ENCODE data around the gene STXBP5. TPM values are rescaled to one million over a fixed set of nuclear protein-coding genes. Genes with fewer than 3 reads are reported as not detected.

The STXBP5 gene
- polyA plus RNA-seq, 1 donor (not counting 4 experiments of a cell fraction or from before 2014, with no cell fraction given), result 19.4 TPM

- no peak overlapping the region for H3K27ac ChIP-seq (ENCODE audit: control insufficient read depth, insufficient read depth, low read length)
- no peak overlapping the region for H3K4me3 ChIP-seq (ENCODE audit: control insufficient read depth in 2 of 3, extremely low read depth in 1 of 3, insufficient read depth in 2 of 3, low read depth in 1 of 3, low read length in 3 of 3)
- no peaks in the 10 kb centered on the region for H3K9me3 ChIP-seq (ENCODE audit: control insufficient read depth, low read depth, low read length)
- DNase-seq (ENCODE audit: low read depth, low spot score) (no peak), FAIRE-seq (no peak)
- no peaks in the 10 kb centered on the region for H4K20me1 ChIP-seq (ENCODE audit: control insufficient read depth, extremely low read depth, insufficient read depth, low read length)
- H3K36me3 ChIP-seq (ENCODE audit: control insufficient read depth in 2 of 2, extremely low read depth in 1 of 2, insufficient read depth in 2 of 2, low read length in 2 of 2), result peaks cover 6% of the 10 kb centered on the region in 2 experiments
- dilution Hi-C loops (cut with MboI; ENCODE audit: extremely low pct_ligation_motif_present, low sequenced_read_pairs), result no loop called here
- no peak overlapping the region for H2AFZ ChIP-seq (ENCODE audit: control insufficient read depth, low read length)
- H3K79me2 ChIP-seq (ENCODE audit: control insufficient read depth, insufficient read depth, low read length), result no peaks in the 10 kb centered on the region
- no peaks in the 10 kb centered on the region for H3K27me3 ChIP-seq (ENCODE audit: control insufficient read depth, extremely low read depth, insufficient read depth, low read length)
- no peak overlapping the region for H3K4me2 ChIP-seq (ENCODE audit: control insufficient read depth, extremely low read depth, insufficient read depth, low read depth, low read length)
- no peaks in the 10 kb centered on the region for H3K9me1 ChIP-seq (ENCODE audit: control insufficient read depth, extremely low read depth, insufficient read depth, low read length)
- no peak for TF ChIP-seq EZH2 (IDR thresholded peaks at IDR 0.05; ENCODE audit: low read length)
- TF ChIP-seq CTCF (optimal IDR thresholded peaks at IDR 0.05 in 1 of 3, IDR thresholded peaks at IDR 0.05 in 1 of 3, conservative IDR thresholded peaks at IDR 0.05 in 1 of 3; ENCODE audit: extremely low read depth in 1 of 3, insufficient read depth in 2 of 3, low read length in 3 of 3), result no peak
- no peak overlapping the region for H3K9ac ChIP-seq (ENCODE audit: control insufficient read depth, extremely low read depth, insufficient read depth, low read length)
- no peaks in the 10 kb centered on the region for H3K4me1 ChIP-seq (ENCODE audit: control insufficient read depth, extremely low read depth, insufficient read depth, low read length)
These were observed 117.0 kb downstream of the STXBP5 start for GRCh38 chr6:147321260-147321659.

GRCh38 chr6:147322299-147323162, 118.3 kb downstream of the STXBP5 start:
- no peak for TF ChIP-seq CTCF (optimal IDR thresholded peaks at IDR 0.05 in 1 of 3, IDR thresholded peaks at IDR 0.05 in 1 of 3, conservative IDR thresholded peaks at IDR 0.05 in 1 of 3; ENCODE audit: extremely low read depth in 1 of 3, insufficient read depth in 2 of 3, low read length in 3 of 3)
- TF ChIP-seq EZH2 (IDR thresholded peaks at IDR 0.05; ENCODE audit: low read length), result no peak
- H3K4me1 ChIP-seq (ENCODE audit: control insufficient read depth, extremely low read depth, insufficient read depth, low read length), result no peaks in the 10 kb centered on the region
- H3K79me2 ChIP-seq (ENCODE audit: control insufficient read depth, insufficient read depth, low read length), result no peaks in the 10 kb centered on the region
- H3K36me3 ChIP-seq (ENCODE audit: control insufficient read depth in 2 of 2, extremely low read depth in 1 of 2, insufficient read depth in 2 of 2, low read length in 2 of 2), result peaks cover 6% of the 10 kb centered on the region in 2 experiments
- H3K9ac ChIP-seq (ENCODE audit: control insufficient read depth, extremely low read depth, insufficient read depth, low read length), result no peak overlapping the region
- no peak for DNase-seq (ENCODE audit: low read depth, low spot score)
- no peak for FAIRE-seq
- H4K20me1 ChIP-seq (ENCODE audit: control insufficient read depth, extremely low read depth, insufficient read depth, low read length), result no peaks in the 10 kb centered on the region
- no peak overlapping the region for H2AFZ ChIP-seq (ENCODE audit: control insufficient read depth, low read length)
- dilution Hi-C loops (cut with MboI; ENCODE audit: extremely low pct_ligation_motif_present, low sequenced_read_pairs), result no loop called here
- H3K9me3 ChIP-seq (ENCODE audit: control insufficient read depth, low read depth, low read length), result no peaks in the 10 kb centered on the region
- no peak overlapping the region for H3K4me3 ChIP-seq (ENCODE audit: control insufficient read depth in 2 of 3, extremely low read depth in 1 of 3, insufficient read depth in 2 of 3, low read depth in 1 of 3, low read length in 3 of 3)
- no peaks in the 10 kb centered on the region for H3K9me1 ChIP-seq (ENCODE audit: control insufficient read depth, extremely low read depth, insufficient read depth, low read length)
- no peak overlapping the region for H3K27ac ChIP-seq (ENCODE audit: control insufficient read depth, insufficient read depth, low read length)
- H3K4me2 ChIP-seq (ENCODE audit: control insufficient read depth, extremely low read depth, insufficient read depth, low read depth, low read length), result no peak overlapping the region
- H3K27me3 ChIP-seq (ENCODE audit: control insufficient read depth, extremely low read depth, insufficient read depth, low read length), result no peaks in the 10 kb centered on the region
